ENCODE measurements around the gene CYP26C1. TPM values are rescaled to one million over a fixed set of nuclear protein-coding genes. Genes with fewer than 3 reads are reported as not detected.

Gene CYP26C1
- total RNA-seq, 1 donor from 2014 or later = 0.77 TPM

- DNase-seq (ENCODE audit: low read depth in 2 of 2) = no peak
Measured at GRCh38 chr10:93110472-93111146, 50.0 kb downstream of the CYP26C1 start.

DNA sequence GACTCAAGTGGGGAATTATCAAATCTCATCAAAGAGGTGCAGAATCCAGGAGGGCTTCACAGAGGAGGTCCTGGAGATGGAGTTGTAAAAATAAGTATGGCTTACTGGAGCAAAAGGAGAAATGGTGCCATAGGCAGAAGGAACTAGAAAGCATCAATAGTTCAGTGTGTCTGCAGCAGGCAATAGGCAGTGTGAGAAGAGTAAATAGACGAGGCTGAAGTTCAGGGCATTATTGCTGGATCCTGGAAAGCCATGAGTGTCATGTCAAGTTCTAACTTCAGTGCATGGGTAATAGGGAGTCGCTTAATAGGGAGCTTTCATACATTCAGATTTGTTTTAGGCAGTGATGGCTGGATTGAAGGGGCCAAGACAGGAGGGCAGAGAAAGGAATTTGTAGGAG is 52.4 kb downstream of the CYP26C1 start:
- no peak for DNase-seq (ENCODE audit: low read depth in 2 of 2)

DNA sequence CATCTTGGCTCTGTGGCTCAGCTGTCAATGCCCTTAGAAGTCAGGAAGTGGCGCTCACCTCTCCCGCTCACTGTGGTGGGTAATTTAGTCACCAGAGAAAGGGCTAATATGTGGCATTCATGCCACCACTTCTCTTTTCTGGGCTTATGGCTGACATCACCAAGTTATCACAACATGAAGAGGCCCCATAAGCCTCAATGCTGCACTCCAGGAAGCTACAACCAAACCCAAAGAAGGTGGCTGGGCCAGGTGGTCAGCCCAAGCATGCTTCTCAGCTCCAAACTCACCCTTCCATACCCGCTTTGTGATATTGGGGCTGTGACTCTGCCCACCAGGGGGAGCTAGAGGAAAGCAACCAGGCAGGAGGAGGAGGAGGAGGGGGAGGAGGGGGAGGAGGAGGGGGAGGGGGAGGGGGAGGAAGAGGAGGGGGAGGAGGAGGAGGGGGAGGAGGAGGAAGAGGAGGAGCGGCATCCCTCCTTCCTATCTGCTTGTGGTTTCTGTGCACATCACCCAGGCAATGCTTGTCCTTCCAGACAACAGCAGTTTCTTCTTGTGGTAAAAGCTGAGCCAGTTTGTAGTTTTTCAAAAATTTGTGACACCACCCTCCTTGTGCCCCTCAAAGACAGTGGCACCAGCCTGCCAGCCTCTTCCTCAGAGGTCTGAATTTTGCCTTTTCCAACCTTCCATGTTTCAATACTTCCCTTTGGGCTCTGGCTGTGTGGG is 55.2 kb downstream of the CYP26C1 start:
- DNase-seq (ENCODE audit: low read depth in 2 of 2) = peak; percentile 49 to 67

Other genes starting within 250 kb of the CYP26C1 start
- gene EXOC6, start 212.3 kb upstream of the CYP26C1 start, total RNA-seq = 292 and 311 TPM in 2 replicates
- gene CYP26A1, start 13.1 kb downstream of the CYP26C1 start, total RNA-seq = 0.63 and 0.77 TPM in 2 replicates